Mesothelial cell of epicardium (in vitro differentiated cells): ENCODE data around the gene DYRK1A. TPM values are rescaled to one million over a fixed set of nuclear protein-coding genes. Genes with fewer than 3 reads are reported as not detected.

Experiments
- DNase-seq, 2 experiments: peaks; one replicate each; pipeline ENCODE4 v3.0.0; 2021; ENCODE audit warnings: low spot score in 2 of 2; ENCODE audit not compliant: unreplicated experiment in 2 of 2
- H3K27ac Mint-ChIP-seq: 2 replicates; pipeline ENCODE4 v1.8.0; 2021; ENCODE audit warnings: mixed read lengths
- H3K27me3 Mint-ChIP-seq: 2 replicates; pipeline ENCODE4 v1.8.0; 2021; ENCODE audit warnings: low read depth, mixed read lengths
- H3K36me3 Mint-ChIP-seq: 2 replicates; pipeline ENCODE4 v1.8.0; 2021; ENCODE audit warnings: mixed read lengths
- H3K4me1 Mint-ChIP-seq: 2 replicates; pipeline ENCODE4 v1.8.0; 2021; ENCODE audit warnings: mixed read lengths
- H3K4me3 Mint-ChIP-seq: 2 replicates; pipeline ENCODE4 v1.8.0; 2021; ENCODE audit warnings: mild to moderate bottlenecking, moderate library complexity, mixed read lengths
- H3K9me3 Mint-ChIP-seq: 2 replicates; pipeline ENCODE4 v1.8.0; 2021; ENCODE audit warnings: mixed read lengths
- CTCF ChIP-seq: fragments of 200-600 bp; sonication (generic); IDR thresholded peaks from one replicate; pipeline ENCODE4 v1.5.0; 2021; ENCODE audit warnings: antibody characterized with exemption; ENCODE audit not compliant: unreplicated experiment
- total RNA-seq: library from RNA; stranded (reverse); gene quantifications from 3 replicates; pipeline ENCODE4 v1.2.1, GENCODE V29; 2021

Gene DYRK1A
- total RNA-seq, 1 donor from 2014 or later, result 79.7 TPM

GRCh38 chr21:37373539-37373938 lies 7.0 kb downstream of the DYRK1A start:
- H3K27me3 Mint-ChIP-seq, result no peaks in the 10 kb centered on the region

GRCh38 chr21:37374027-37374426 lies 7.5 kb downstream of the DYRK1A start:
- H3K27me3 Mint-ChIP-seq, result no peaks in the 10 kb centered on the region
- H3K4me1 Mint-ChIP-seq, result peaks cover 55% of the 10 kb centered on the region
- DNase-seq, result no peak
- no peaks in the 10 kb centered on the region for H3K36me3 Mint-ChIP-seq
- no peak for TF ChIP-seq CTCF
- no peak overlapping the region for H3K4me3 Mint-ChIP-seq
- H3K27ac Mint-ChIP-seq, result peak overlapping the region; percentile 59
- H3K9me3 Mint-ChIP-seq, result no peaks in the 10 kb centered on the region

More at GRCh38 chr21:37373539-37373938, 7.0 kb downstream of the DYRK1A start:
- DNase-seq, result no peak
- Mint-ChIP-seq H3K36me3 (no peaks in the 10 kb centered on the region), H3K9me3 (no peaks in the 10 kb centered on the region), H3K4me1 (peaks cover 55% of the 10 kb centered on the region), H3K27ac (peak overlapping the region; percentile 32), H3K4me3 (no peak overlapping the region)
- no peak for TF ChIP-seq CTCF

- no peaks in the 10 kb centered on the region for H3K27me3 Mint-ChIP-seq
- H3K27ac Mint-ChIP-seq, result peak overlapping the region; percentile 55
- DNase-seq, result no peak
- H3K4me3 Mint-ChIP-seq, result no peak overlapping the region
- no peaks in the 10 kb centered on the region for H3K36me3 Mint-ChIP-seq
- no peaks in the 10 kb centered on the region for H3K9me3 Mint-ChIP-seq
- peaks cover 50% of the 10 kb centered on the region for H3K4me1 Mint-ChIP-seq
- TF ChIP-seq CTCF, result no peak
Observed at GRCh38 chr21:37375866-37376574, 9.4 kb downstream of the DYRK1A start.

- Mint-ChIP-seq H3K27ac (peak overlapping the region; percentile 26), H3K4me1 (peaks cover 39% of the 10 kb centered on the region), H3K9me3 (peaks cover 3% of the 10 kb centered on the region), H3K4me3 (no peak overlapping the region), H3K27me3 (no peaks in the 10 kb centered on the region), H3K36me3 (peaks cover 7% of the 10 kb centered on the region)
- no peak for TF ChIP-seq CTCF
- DNase-seq, result no peak
Observed at GRCh38 chr21:37378700-37379139, 12.1 kb downstream of the DYRK1A start.

GRCh38 chr21:37380349-37381323 lies 14.1 kb downstream of the DYRK1A start:
- H3K27ac Mint-ChIP-seq, result peak overlapping the region; percentile 66
- H3K36me3 Mint-ChIP-seq, result peaks cover 15% of the 10 kb centered on the region
- no peak for TF ChIP-seq CTCF
- H3K4me1 Mint-ChIP-seq, result peaks cover 28% of the 10 kb centered on the region
- DNase-seq, result no peak
- no peaks in the 10 kb centered on the region for H3K27me3 Mint-ChIP-seq
- peaks cover 14% of the 10 kb centered on the region for H3K9me3 Mint-ChIP-seq
- no peak overlapping the region for H3K4me3 Mint-ChIP-seq
